A549 (cell line): ENCODE results near the gene MTTP. TPM values are rescaled to one million over a fixed set of nuclear protein-coding genes. Genes with fewer than 3 reads are reported as not detected.

Experiments
- ATAC-seq, 2 experiments: fragments of 200-7000 bp in 1 of 2; fragments of >200 bp in 1 of 2; cut with Nextera tagmentation in 1 of 2; cut with Tn5 transposase in 1 of 2; 3 replicates each; pipeline versions ENCODE4 v1.8.0 to v1.9.1; 2018 to 2020; ENCODE audit warnings: mild to moderate bottlenecking in 1 of 2, moderate library complexity in 1 of 2
- CTCF ChIA-PET: fragments of 300-600 bp; sonication (Branson Sonifier 250); formaldehyde crosslinking; extraction: SDS; loops from one replicate; lab custom pipeline; 2021; ENCODE audit warnings: antibody characterized with exemption, inconsistent platforms; lab: Yijun Ruan, JAX
- POLR2A ChIA-PET: fragments of 350-600 bp; formaldehyde crosslinking; extraction: SDS; loops from one replicate; lab custom pipeline; 2021; ENCODE audit warnings: antibody characterized with exemption, inconsistent platforms; lab: Yijun Ruan, JAX
- DNase-seq, 2 experiments: peaks; one replicate each; pipeline versions ENCODE4 v3.0.0 to v3.0.0-alpha.2; 2011 to 2016; ENCODE audit warnings: low read depth in 1 of 2, low spot score in 1 of 2
- FAIRE-seq: peaks from 2 replicates; lab custom pipeline; 2011; peaks lifted over from hg19 to GRCh38; lab: Jason Lieb, UNC
- H3K27ac ChIP-seq, 2 experiments: fragments of >200 bp; sonication (Bioruptor Twin); formaldehyde crosslinking; 3 replicates each; pipeline ENCODE4 v1.5.1; 2016 to 2017
- H3K4me1 ChIP-seq: fragments of >200 bp; sonication (Bioruptor Twin); formaldehyde crosslinking; 3 replicates; pipeline ENCODE4 v1.6.1; 2016
- H3K4me2 ChIP-seq: fragments of >200 bp; sonication (Bioruptor Twin); formaldehyde crosslinking; 3 replicates; pipeline ENCODE4 v1.6.1; 2016
- H3K4me3 ChIP-seq: fragments of >200 bp; sonication (Bioruptor Twin); formaldehyde crosslinking; 3 replicates; pipeline ENCODE4 v1.5.1; 2016
- H3K9me3 ChIP-seq: fragments of >200 bp; sonication (Bioruptor Twin); formaldehyde crosslinking; 3 replicates; pipeline ENCODE4 v1.6.1; 2016
- CBX8 ChIP-seq: fragments of 200-600 bp; sonication (generic); IDR thresholded peaks from 2 replicates; pipeline ENCODE4 v1.6.1; 2016
- CEBPB ChIP-seq, 2 experiments: fragments of >200 bp in 1 of 2; sonication (Bioruptor Twin) in 1 of 2; formaldehyde crosslinking in 1 of 2; IDR thresholded peaks; 2 replicates each; pipeline ENCODE4 v1.6.1; 2012 to 2016
- CHD2 ChIP-seq: fragments of 150-350 bp; IDR thresholded peaks from 2 replicates; pipeline ENCODE4 v1.6.1; 2014; ENCODE audit warnings: low read length; ENCODE audit not compliant: partially characterized antibody
- CHD4 ChIP-seq: fragments of 200-600 bp; sonication (generic); IDR thresholded peaks from 2 replicates; pipeline ENCODE4 v1.6.1; 2016; ENCODE audit warnings: antibody characterized with exemption, mild to moderate bottlenecking, borderline replicate concordance
- EHMT2 ChIP-seq: fragments of 200-600 bp; sonication (generic); IDR thresholded peaks from 2 replicates; pipeline ENCODE4 v1.6.1; 2016; ENCODE audit warnings: antibody characterized with exemption, low read depth, mild to moderate bottlenecking, moderate library complexity
- ESRRA ChIP-seq: fragments of 150-350 bp; IDR thresholded peaks from 2 replicates; pipeline ENCODE4 v1.6.1; 2014; ENCODE audit warnings: mild to moderate bottlenecking, low read length, borderline replicate concordance
- FOSB ChIP-seq: fragments of 250-450 bp; sonication (Bioruptor Pico); IDR thresholded peaks from 2 replicates; pipeline ENCODE4 v1.5.0; 2020; ENCODE audit warnings: mild to moderate bottlenecking, moderate library complexity
- FOXS1 ChIP-seq: fragments of 250-450 bp; sonication (Bioruptor Pico); IDR thresholded peaks from 2 replicates; pipeline ENCODE4 v1.5.0; 2020; ENCODE audit warnings: mild to moderate bottlenecking, moderate library complexity
- GATA3 ChIP-seq: IDR thresholded peaks from 2 replicates; pipeline ENCODE4 v1.6.1; 2012; ENCODE audit warnings: borderline replicate concordance
- HDAC2 ChIP-seq: fragments of 200-600 bp; sonication (generic); IDR thresholded peaks from 2 replicates; pipeline ENCODE4 v1.6.1; 2016
- HEYL ChIP-seq: fragments of 250-450 bp; sonication (Bioruptor Pico); IDR thresholded peaks from 2 replicates; pipeline ENCODE4 v1.8.0; 2021; ENCODE audit warnings: mild to moderate bottlenecking, moderate library complexity
- HOXA7 ChIP-seq: fragments of 250-450 bp; sonication (Bioruptor Pico); IDR thresholded peaks from 2 replicates; pipeline ENCODE4 v1.5.0; 2020; ENCODE audit warnings: mild to moderate bottlenecking, moderate library complexity
- JUNB ChIP-seq: fragments of >200 bp; sonication (Bioruptor Twin); formaldehyde crosslinking; IDR thresholded peaks from 2 replicates; pipeline ENCODE4 v1.6.1; 2016
- MYC ChIP-seq: IDR thresholded peaks from 2 replicates; pipeline ENCODE4 v1.6.1; 2012; ENCODE audit warnings: mild to moderate bottlenecking, inconsistent platforms, low read length, improper control_type of control experiment, borderline replicate concordance
- NPAS2 ChIP-seq: fragments of 250-450 bp; sonication (Bioruptor Pico); IDR thresholded peaks from 2 replicates; pipeline ENCODE4 v1.8.0; 2022; ENCODE audit warnings: mild to moderate bottlenecking, moderate library complexity, borderline replicate concordance
- NR3C1 ChIP-seq: fragments of >200 bp; sonication (Bioruptor Twin); formaldehyde crosslinking; IDR thresholded peaks from 3 replicates; pipeline ENCODE4 v1.6.1; 2017
- PHF8 ChIP-seq: fragments of 200-600 bp; sonication (generic); IDR thresholded peaks from 2 replicates; pipeline ENCODE4 v1.6.1; 2016; ENCODE audit warnings: low read depth, mild to moderate bottlenecking, antibody characterized with exemption, moderate library complexity, borderline replicate concordance
- RAD21 ChIP-seq, 2 experiments: fragments of >200 bp in 1 of 2; sonication (Bioruptor Twin) in 1 of 2; formaldehyde crosslinking in 1 of 2; IDR thresholded peaks in 1 of 2; conservative IDR thresholded peaks in 1 of 2; 2 replicates in 1 of 2; 3 replicates in 1 of 2; pipeline ENCODE4 v1.6.1; 2012 to 2018; ENCODE audit warnings: inconsistent platforms in 1 of 2
- RARB ChIP-seq: fragments of 250-450 bp; sonication (Bioruptor Pico); IDR thresholded peaks from 2 replicates; pipeline ENCODE4 v1.8.0; 2021; ENCODE audit warnings: mild to moderate bottlenecking, moderate library complexity
- RFX5 ChIP-seq: fragments of 450-650 bp; IDR thresholded peaks from 2 replicates; pipeline ENCODE4 v1.7.1; 2014; ENCODE audit warnings: antibody characterized with exemption, mild to moderate bottlenecking, moderate library complexity
- RNF2 ChIP-seq: fragments of 200-600 bp; sonication (generic); IDR thresholded peaks from 2 replicates; pipeline ENCODE4 v1.6.1; 2016; ENCODE audit warnings: low read depth, mild to moderate bottlenecking, antibody characterized with exemption, moderate library complexity, borderline replicate concordance
- SMC3 ChIP-seq: fragments of >200 bp; sonication (Bioruptor Twin); formaldehyde crosslinking; IDR thresholded peaks from 3 replicates; pipeline ENCODE4 v1.6.1; 2018; ENCODE audit warnings: inconsistent platforms
- SREBF2 ChIP-seq: fragments of 450-650 bp; IDR thresholded peaks from 2 replicates; pipeline ENCODE4 v1.6.1; 2014; ENCODE audit warnings: mild to moderate bottlenecking, moderate library complexity
- TP53 ChIP-seq: fragments of 250-450 bp; sonication (Bioruptor Pico); IDR thresholded peaks from 2 replicates; pipeline ENCODE4 v1.5.0; 2021; ENCODE audit warnings: mild to moderate bottlenecking, moderate library complexity
- ZNF302 ChIP-seq: fragments of 250-450 bp; sonication (Bioruptor Pico); IDR thresholded peaks from 2 replicates; pipeline ENCODE4 v1.9.0; 2021; ENCODE audit warnings: inconsistent platforms, mild to moderate bottlenecking, moderate library complexity
- ZSCAN20 ChIP-seq: fragments of 250-450 bp; sonication (Bioruptor Pico); IDR thresholded peaks from 2 replicates; pipeline ENCODE4 v1.8.0; 2022; ENCODE audit warnings: mild to moderate bottlenecking, moderate library complexity
- WGBS: methylation state at CpG from one replicate; pipeline ENCODE4 v1.1.6; 2017; ENCODE audit errors: missing lambda C conversion rate; 5-methylcytosine and 5-hydroxymethylcytosine counted together
- polyA plus RNA-seq, 4 experiments: library from polyadenylated mRNA; depleted of rRNA in 3 of 4; stranded (reverse); fragments of >200 nt; fragmentation: RNase III in 1 of 4; extraction: RNeasy Plus Mini Kit Qiagen cat#74134 plus additional on column Dnase treatment in 1 of 4; gene quantifications; 2 replicates in 3 of 4; 3 replicates in 1 of 4; pipeline ENCODE4 v1.2.3, GENCODE V29; 2011 to 2017
- TF ChIP-seq, protein P1 (sequence below): fragments of 250-450 bp; sonication (Bioruptor Pico); IDR thresholded peaks from 2 replicates; pipeline ENCODE4 v1.5.0; 2021; ENCODE audit warnings: mild to moderate bottlenecking, moderate library complexity, borderline replicate concordance
- TF ChIP-seq, protein P2 (sequence below): fragments of 450-650 bp; IDR thresholded peaks from 2 replicates; pipeline ENCODE4 v1.6.1; 2014; ENCODE audit warnings: antibody characterized with exemption
- TF ChIP-seq, protein P3 (sequence below): fragments of 150-350 bp; IDR thresholded peaks from 2 replicates; pipeline ENCODE4 v1.6.1; 2014; ENCODE audit warnings: low read depth, mild to moderate bottlenecking, low read length
- TF ChIP-seq, protein P4 (sequence below): fragments of 250-450 bp; sonication (Bioruptor Pico); IDR thresholded peaks from 2 replicates; pipeline ENCODE4 v1.5.0; 2020; ENCODE audit warnings: low read depth, mild to moderate bottlenecking, moderate library complexity

The MTTP gene
- polyA plus RNA-seq, 2 of the 4 experiments (the other 2 are of a cell fraction) = 0.03 TPM; not detected in 1

DNA sequence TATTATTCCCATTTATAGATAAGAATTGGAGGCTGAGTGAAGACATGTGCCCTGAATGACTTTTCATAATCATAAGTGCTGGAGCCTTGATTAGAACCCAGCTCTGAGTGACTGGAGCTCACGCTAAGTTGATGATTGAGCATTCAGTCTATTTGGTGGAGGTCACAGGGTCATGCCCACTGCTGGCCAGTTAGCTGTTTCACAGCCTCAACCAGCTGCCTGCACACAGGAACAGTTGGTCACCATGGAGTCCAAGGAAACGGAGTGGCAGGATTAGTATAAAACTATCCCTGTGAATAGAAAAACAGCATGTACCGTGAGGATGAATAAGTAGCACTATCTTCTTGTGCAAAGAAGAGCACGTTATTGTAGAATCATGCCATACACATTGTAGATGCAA lies 84.0 kb downstream of the MTTP start:
- no peak overlapping the region for H3K27ac ChIP-seq
- TF ChIP-seq ZSCAN20 (CRISPR knock-in tag) = no peak
- TF ChIP-seq FOXS1 = no peak
- no peak for TF ChIP-seq ZNF302
- no peak for TF ChIP-seq ESRRA
- TF ChIP-seq, protein P1, sequence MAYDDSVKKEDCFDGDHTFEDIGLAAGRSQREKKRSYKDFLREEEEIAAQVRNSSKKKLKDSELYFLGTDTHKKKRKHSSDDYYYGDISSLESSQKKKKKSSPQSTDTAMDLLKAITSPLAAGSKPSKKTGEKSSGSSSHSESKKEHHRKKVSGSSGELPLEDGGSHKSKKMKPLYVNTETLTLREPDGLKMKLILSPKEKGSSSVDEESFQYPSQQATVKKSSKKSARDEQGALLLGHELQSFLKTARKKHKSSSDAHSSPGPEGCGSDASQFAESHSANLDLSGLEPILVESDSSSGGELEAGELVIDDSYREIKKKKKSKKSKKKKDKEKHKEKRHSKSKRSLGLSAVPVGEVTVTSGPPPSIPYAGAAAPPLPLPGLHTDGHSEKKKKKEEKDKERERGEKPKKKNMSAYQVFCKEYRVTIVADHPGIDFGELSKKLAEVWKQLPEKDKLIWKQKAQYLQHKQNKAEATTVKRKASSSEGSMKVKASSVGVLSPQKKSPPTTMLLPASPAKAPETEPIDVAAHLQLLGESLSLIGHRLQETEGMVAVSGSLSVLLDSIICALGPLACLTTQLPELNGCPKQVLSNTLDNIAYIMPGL = no peak
- no peak for TF ChIP-seq JUNB
- TF ChIP-seq HDAC2 = no peak
- no peak for TF ChIP-seq GATA3
- TF ChIP-seq, all 56 proteins: peak for 0
- CTCF ChIA-PET = no interaction called here
- POLR2A ChIA-PET = no interaction called here
- Histone ChIP-seq H3K4me3 (no peak overlapping the region), H3K9me3 (no peaks in the 10 kb centered on the region), H3K4me1 (no peaks in the 10 kb centered on the region), H3K4me2 (no peak overlapping the region)
- DNase-seq = no peak
- 59% methylated on average over 4 of the region's 4 CpGs for WGBS
- no peak for ATAC-seq
- no peak for FAIRE-seq

DNA sequence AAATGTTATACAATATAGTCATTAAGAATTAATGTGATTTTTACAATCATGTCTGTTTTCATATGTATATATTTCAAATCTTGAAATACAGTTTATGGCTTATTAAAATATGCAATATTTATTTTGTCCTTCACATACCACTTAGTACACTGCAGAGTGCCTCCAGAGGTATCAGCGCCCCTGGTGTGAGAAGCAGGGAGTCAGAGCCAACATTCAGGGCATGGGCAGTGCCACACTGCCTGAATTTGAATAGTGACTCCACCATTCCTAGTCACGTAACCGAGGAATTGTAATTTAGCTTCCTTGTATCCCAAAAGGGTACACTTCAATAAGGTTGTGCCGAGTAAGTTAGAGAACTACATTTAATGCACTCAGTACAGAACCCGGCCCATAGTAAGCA lies 87.3 kb downstream of the MTTP start:
- WGBS = 76% methylated on average over 5 of the region's 5 CpGs
- no peaks in the 10 kb centered on the region for H3K9me3 ChIP-seq
- no peak overlapping the region for H3K27ac ChIP-seq
- ChIA-PET CTCF (no interaction called here), POLR2A (no interaction called here)
- H3K4me3 ChIP-seq = no peak overlapping the region
- H3K4me2 ChIP-seq = no peak overlapping the region
- no peak for FAIRE-seq
- DNase-seq = no peak
- TF ChIP-seq NR3C1 (no peak), RARB (no peak), CHD4 (no peak), ZSCAN20 (CRISPR knock-in tag) (no peak), SREBF2 (no peak), CEBPB (IDR thresholded peaks at IDR 0.05) (no peak), RNF2 (no peak), EHMT2 (no peak), CBX8 (no peak), CHD2 (no peak), JUNB (no peak), HEYL (no peak)
- TF ChIP-seq, protein P2, sequence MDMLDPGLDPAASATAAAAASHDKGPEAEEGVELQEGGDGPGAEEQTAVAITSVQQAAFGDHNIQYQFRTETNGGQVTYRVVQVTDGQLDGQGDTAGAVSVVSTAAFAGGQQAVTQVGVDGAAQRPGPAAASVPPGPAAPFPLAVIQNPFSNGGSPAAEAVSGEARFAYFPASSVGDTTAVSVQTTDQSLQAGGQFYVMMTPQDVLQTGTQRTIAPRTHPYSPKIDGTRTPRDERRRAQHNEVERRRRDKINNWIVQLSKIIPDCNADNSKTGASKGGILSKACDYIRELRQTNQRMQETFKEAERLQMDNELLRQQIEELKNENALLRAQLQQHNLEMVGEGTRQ = no peak
- TF ChIP-seq, protein P3, sequence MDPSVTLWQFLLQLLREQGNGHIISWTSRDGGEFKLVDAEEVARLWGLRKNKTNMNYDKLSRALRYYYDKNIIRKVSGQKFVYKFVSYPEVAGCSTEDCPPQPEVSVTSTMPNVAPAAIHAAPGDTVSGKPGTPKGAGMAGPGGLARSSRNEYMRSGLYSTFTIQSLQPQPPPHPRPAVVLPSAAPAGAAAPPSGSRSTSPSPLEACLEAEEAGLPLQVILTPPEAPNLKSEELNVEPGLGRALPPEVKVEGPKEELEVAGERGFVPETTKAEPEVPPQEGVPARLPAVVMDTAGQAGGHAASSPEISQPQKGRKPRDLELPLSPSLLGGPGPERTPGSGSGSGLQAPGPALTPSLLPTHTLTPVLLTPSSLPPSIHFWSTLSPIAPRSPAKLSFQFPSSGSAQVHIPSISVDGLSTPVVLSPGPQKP = no peak
- TF ChIP-seq, protein P4, sequence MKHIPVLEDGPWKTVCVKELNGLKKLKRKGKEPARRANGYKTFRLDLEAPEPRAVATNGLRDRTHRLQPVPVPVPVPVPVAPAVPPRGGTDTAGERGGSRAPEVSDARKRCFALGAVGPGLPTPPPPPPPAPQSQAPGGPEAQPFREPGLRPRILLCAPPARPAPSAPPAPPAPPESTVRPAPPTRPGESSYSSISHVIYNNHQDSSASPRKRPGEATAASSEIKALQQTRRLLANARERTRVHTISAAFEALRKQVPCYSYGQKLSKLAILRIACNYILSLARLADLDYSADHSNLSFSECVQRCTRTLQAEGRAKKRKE (CRISPR knock-in tag) = no peak
- H3K4me1 ChIP-seq = no peaks in the 10 kb centered on the region
- no peak for ATAC-seq

DNA sequence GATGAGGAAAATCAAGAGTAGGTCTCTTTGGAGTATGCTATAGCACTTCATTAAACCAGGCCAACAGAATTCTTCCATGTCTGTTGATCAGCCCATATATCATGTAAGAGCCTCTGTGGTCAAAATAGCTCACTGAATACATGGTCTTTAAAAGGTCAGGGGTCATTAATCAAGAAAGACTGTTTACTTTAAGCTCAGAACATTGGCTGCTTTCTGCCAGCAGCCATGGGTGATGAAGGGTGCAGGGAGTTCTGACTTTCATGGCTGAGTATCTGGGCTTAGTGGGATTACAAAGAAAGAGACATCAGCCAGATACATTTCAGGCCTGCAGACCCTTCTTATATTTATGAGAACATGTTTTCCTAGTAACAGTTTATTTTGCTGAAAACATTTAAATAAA lies 90.1 kb downstream of the MTTP start:
- H3K4me2 ChIP-seq = no peak overlapping the region
- no peaks in the 10 kb centered on the region for H3K9me3 ChIP-seq
- no peak overlapping the region for H3K4me3 ChIP-seq
- DNase-seq (no peak), FAIRE-seq (no peak), ATAC-seq (no peak)
- ChIA-PET POLR2A (no interaction called here), CTCF (no interaction called here)
- H3K4me1 ChIP-seq = no peaks in the 10 kb centered on the region
- no peak overlapping the region for H3K27ac ChIP-seq
- TF ChIP-seq RNF2 = no peak
- no peak for TF ChIP-seq MYC
- TF ChIP-seq FOSB (CRISPR knock-in tag) = no peak
- TF ChIP-seq SMC3 = no peak
- TF ChIP-seq PHF8 = no peak
- no peak for TF ChIP-seq RFX5
- no peak for TF ChIP-seq HOXA7 (CRISPR knock-in tag)
- no peak for TF ChIP-seq NPAS2
- no peak for TF ChIP-seq RAD21 (conservative IDR thresholded peaks at IDR 0.05 in 1 of 2, IDR thresholded peaks at IDR 0.05 in 1 of 2)
- TF ChIP-seq, protein P2 = no peak
- TF ChIP-seq HDAC2 = no peak
- TF ChIP-seq, protein P1 = no peak
- TF ChIP-seq TP53 (CRISPR knock-in tag) = no peak
